Loucy (cell line): ENCODE data around the gene LDLRAD4.

Source experiments
- H2AFZ ChIP-seq: fragments of 200-600 bp; sonication (generic); 2 replicates; pipeline ENCODE4 v1.6.0; 2016; ENCODE audit warnings: antibody characterized with exemption, mild to moderate bottlenecking, low read length, moderate library complexity
- H3F3A ChIP-seq: fragments of 200-600 bp; 2 replicates; pipeline ENCODE4 v1.6.0; 2016; ENCODE audit warnings: antibody characterized with exemption, low read depth, mild to moderate bottlenecking
- H3K27me3 ChIP-seq: fragments of 200-600 bp; sonication (generic); 2 replicates; pipeline ENCODE4 v1.6.1; 2014; ENCODE audit warnings: low read length, mild to moderate bottlenecking; ENCODE audit not compliant: insufficient read depth, poor library complexity, severe bottlenecking
- H3K36me3 ChIP-seq: fragments of 200-600 bp; sonication (generic); 2 replicates; pipeline ENCODE4 v1.6.1; 2016; ENCODE audit warnings: low read length; ENCODE audit not compliant: insufficient read depth
- H3K4me1 ChIP-seq: fragments of 200-600 bp; sonication (generic); 2 replicates; pipeline ENCODE4 v1.5.1; 2014; ENCODE audit warnings: low read length, mild to moderate bottlenecking; ENCODE audit not compliant: insufficient read depth, poor library complexity, severe bottlenecking
- H3K4me2 ChIP-seq: fragments of 200-600 bp; sonication (generic); 2 replicates; pipeline ENCODE4 v1.6.0; 2014; ENCODE audit warnings: antibody characterized with exemption, low read length, low read depth, mild to moderate bottlenecking; ENCODE audit not compliant: poor library complexity, severe bottlenecking
- H3K4me3 ChIP-seq: fragments of 200-600 bp; sonication (generic); 2 replicates; pipeline ENCODE4 v1.5.1; 2014; ENCODE audit warnings: low read length, mild to moderate bottlenecking, mixed read lengths; ENCODE audit not compliant: poor library complexity, severe bottlenecking
- H3K79me2 ChIP-seq: fragments of 200-600 bp; sonication (generic); 2 replicates; pipeline ENCODE4 v1.6.1; 2014; ENCODE audit warnings: low read length; ENCODE audit not compliant: insufficient read depth
- H3K9ac ChIP-seq: fragments of 200-600 bp; sonication (generic); 2 replicates; pipeline ENCODE4 v1.6.0; 2014; ENCODE audit warnings: mild to moderate bottlenecking, low read depth, low read length, moderate library complexity; ENCODE audit not compliant: poor library complexity, severe bottlenecking
- H3K9me2 ChIP-seq: fragments of 200-600 bp; sonication (generic); replicated peaks from 2 replicates; pipeline ENCODE4 v1.6.1; 2016; ENCODE audit warnings: low read depth, low read length, mixed read lengths
- H3K9me3 ChIP-seq: fragments of 200-600 bp; sonication (generic); 2 replicates; pipeline ENCODE4 v1.6.1; 2014; ENCODE audit warnings: mild to moderate bottlenecking, antibody characterized with exemption, low read length, low read depth; ENCODE audit not compliant: insufficient read depth
- H4K20me1 ChIP-seq: fragments of 200-600 bp; sonication (generic); 2 replicates; pipeline ENCODE4 v1.6.0; 2014; ENCODE audit warnings: antibody characterized with exemption, low read length, mild to moderate bottlenecking; ENCODE audit not compliant: insufficient read depth, poor library complexity, severe bottlenecking
- CTCF ChIP-seq: fragments of 200-600 bp; sonication (generic); conservative IDR thresholded peaks from 2 replicates; pipeline ENCODE4 v1.5.1; 2014; ENCODE audit warnings: mild to moderate bottlenecking, antibody characterized with exemption, low read length
- EZH2phosphoT487 ChIP-seq: fragments of 200-600 bp; IDR thresholded peaks from 2 replicates; pipeline ENCODE4 v1.6.1; 2018; ENCODE audit warnings: antibody characterized with exemption, mild to moderate bottlenecking, moderate library complexity, borderline replicate concordance

Gene LDLRAD4

GRCh38 chr18:13392899-13393298, 174.3 kb downstream of the LDLRAD4 start:
- Histone ChIP-seq H3K4me1 (peaks cover 10% of the 10 kb centered on the region), H3K9me2 (no peaks in the 10 kb centered on the region), H3K27me3 (no peaks in the 10 kb centered on the region), H3F3A (no peaks in the 10 kb centered on the region), H3K9ac (no peak overlapping the region), H4K20me1 (no peaks in the 10 kb centered on the region), H2AFZ (no peak overlapping the region), H3K4me3 (no peak overlapping the region), H3K36me3 (peaks cover 8% of the 10 kb centered on the region; the same call in 1 of the 2 replicates), H3K4me2 (no peak overlapping the region), H3K9me3 (no peaks in the 10 kb centered on the region), H3K79me2 (no peaks in the 10 kb centered on the region)
- TF ChIP-seq CTCF = no peak
- no peak for TF ChIP-seq EZH2phosphoT487

GRCh38 chr18:13393338-13393737, 174.8 kb downstream of the LDLRAD4 start:
- TF ChIP-seq CTCF (no peak), EZH2phosphoT487 (no peak)
- Histone ChIP-seq H3K4me2 (no peak overlapping the region), H3K36me3 (peaks cover 4% of the 10 kb centered on the region; the same call in 1 of the 2 replicates), H3K4me1 (peaks cover 10% of the 10 kb centered on the region), H2AFZ (no peak overlapping the region), H3F3A (no peaks in the 10 kb centered on the region), H3K9me2 (no peaks in the 10 kb centered on the region), H3K27me3 (no peaks in the 10 kb centered on the region), H3K4me3 (no peak overlapping the region), H3K79me2 (no peaks in the 10 kb centered on the region), H3K9ac (no peak overlapping the region), H4K20me1 (no peaks in the 10 kb centered on the region), H3K9me3 (no peaks in the 10 kb centered on the region)

- H3K4me3 ChIP-seq = no peak overlapping the region
- no peak for TF ChIP-seq CTCF
- TF ChIP-seq EZH2phosphoT487 = no peak
- no peaks in the 10 kb centered on the region for H3K9me2 ChIP-seq
- no peaks in the 10 kb centered on the region for H3F3A ChIP-seq
- no peak overlapping the region for H2AFZ ChIP-seq
- no peaks in the 10 kb centered on the region for H3K79me2 ChIP-seq
- H3K27me3 ChIP-seq = no peaks in the 10 kb centered on the region
- H4K20me1 ChIP-seq = no peaks in the 10 kb centered on the region
- H3K4me1 ChIP-seq = peaks cover 10% of the 10 kb centered on the region
- no peaks in the 10 kb centered on the region for H3K9me3 ChIP-seq
- no peak overlapping the region for H3K9ac ChIP-seq
- H3K36me3 ChIP-seq = 0 out of 2 replicates have a peak, but pooled peaks cover 2% of the 10 kb centered on the region
- H3K4me2 ChIP-seq = no peak overlapping the region
Measured at GRCh38 chr18:13394801-13395200, 176.2 kb downstream of the LDLRAD4 start.
